Duodenal mucosa (tissue), 2 donors: ENCODE data around the gene KRT80.

Source experiments
- H3K27ac ChIP-seq: one replicate; pipeline ENCODE4 v1.7.0; 2013; ENCODE audit warnings: low read depth, low read length
- H3K27me3 ChIP-seq, 2 donors: one replicate each; pipeline ENCODE4 v1.7.0; 2013; ENCODE audit warnings: low read length in 2 of 2, control low read depth in 1 of 2; ENCODE audit not compliant: insufficient read depth in 2 of 2, control insufficient read depth in 1 of 2
- H3K36me3 ChIP-seq, 2 donors: one replicate each; pipeline ENCODE4 v1.7.0; 2013; ENCODE audit warnings: low read length in 2 of 2, control low read depth in 1 of 2; ENCODE audit not compliant: insufficient read depth in 2 of 2, control insufficient read depth in 1 of 2
- H3K4me1 ChIP-seq, 2 donors: one replicate each; pipeline ENCODE4 v1.7.0; 2013; ENCODE audit warnings: low read length in 2 of 2, control low read depth in 1 of 2; ENCODE audit not compliant: insufficient read depth in 2 of 2, control insufficient read depth in 1 of 2
- H3K4me3 ChIP-seq, 2 donors: one replicate each; pipeline ENCODE4 v1.7.0; 2013; ENCODE audit warnings: low read length in 2 of 2, low read depth in 1 of 2
- H3K9ac ChIP-seq, 2 donors: one replicate each; pipeline ENCODE4 v1.7.0; 2013; ENCODE audit warnings: low read length in 2 of 2, low read depth in 1 of 2
- H3K9me3 ChIP-seq, 2 donors: one replicate each; pipeline ENCODE4 v1.7.0; 2013; ENCODE audit warnings: low read length in 2 of 2, control low read depth in 1 of 2; ENCODE audit not compliant: control insufficient read depth in 1 of 2

Gene KRT80

DNA sequence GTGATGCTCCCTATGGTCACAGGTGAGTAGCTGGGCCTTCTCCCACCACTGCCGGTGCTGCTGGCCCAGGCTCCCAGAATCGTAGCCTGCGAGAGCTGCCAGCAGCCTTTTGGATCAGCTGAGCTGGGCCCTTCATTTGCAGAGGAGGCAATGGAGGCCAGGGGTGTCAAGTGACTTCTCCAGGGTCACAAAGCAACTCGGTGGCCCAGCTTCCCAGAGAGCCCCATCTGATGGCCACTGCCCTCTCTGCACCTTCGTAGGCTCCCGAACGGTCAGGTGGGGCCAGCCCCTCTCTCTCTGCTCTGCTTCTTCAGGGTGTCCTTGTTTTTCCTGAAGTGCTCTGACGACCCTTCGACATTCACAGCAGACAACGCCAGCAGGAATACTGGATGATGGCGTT lies 4.6 kb downstream of the KRT80 start:
- Histone ChIP-seq H3K9ac (no peak overlapping the region), H3K9me3 (no peaks in the 10 kb centered on the region), H3K27ac (no peak overlapping the region), H3K27me3 (peaks cover 0 to 5% of the 10 kb centered on the region in 2 donors), H3K4me3 (no peak overlapping the region), H3K4me1 (peaks cover 8 to 21% of the 10 kb centered on the region in 2 donors), H3K36me3 (no peaks in the 10 kb centered on the region)

DNA sequence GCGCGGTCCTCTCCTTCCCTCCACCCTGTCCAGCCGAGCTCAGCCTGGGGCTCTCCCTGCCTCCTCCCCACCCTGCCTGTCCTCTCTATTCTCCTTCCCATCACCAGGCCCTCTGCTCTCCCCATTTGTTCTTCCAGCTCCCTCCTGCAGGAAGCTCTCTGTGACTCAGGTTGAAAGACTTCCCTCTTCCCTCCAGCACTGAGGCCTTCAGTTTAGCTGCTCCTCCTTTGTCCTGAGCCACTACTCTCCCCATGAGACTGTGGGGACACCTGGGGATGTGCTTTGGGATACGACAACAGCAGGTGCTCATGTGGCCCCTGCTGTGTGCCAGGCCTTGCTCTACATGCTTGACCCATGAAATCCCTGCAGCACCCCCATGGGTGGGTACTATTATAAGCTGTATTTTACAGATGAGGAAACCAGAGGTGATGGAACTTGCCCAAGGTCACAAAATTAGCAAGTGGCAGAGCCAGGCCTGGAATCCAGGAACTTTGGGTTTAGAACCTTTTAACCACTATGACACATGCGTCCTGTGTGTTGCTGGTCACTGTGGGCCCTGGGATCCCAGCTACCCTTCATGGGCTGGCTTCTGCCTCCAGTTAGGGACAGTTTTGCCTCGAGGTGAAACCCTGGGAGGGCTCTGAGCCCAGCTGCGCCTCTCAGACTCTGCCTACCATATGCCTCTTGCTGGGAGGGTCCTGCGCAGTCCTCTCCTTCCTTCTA lies 5.5 kb downstream of the KRT80 start:
- H3K27me3 ChIP-seq = peaks cover 0 to 5% of the 10 kb centered on the region in 2 donors
- H3K9ac ChIP-seq = no peak overlapping the region
- no peak overlapping the region for H3K4me3 ChIP-seq
- H3K36me3 ChIP-seq = no peaks in the 10 kb centered on the region
- no peaks in the 10 kb centered on the region for H3K9me3 ChIP-seq
- H3K27ac ChIP-seq = no peak overlapping the region
- H3K4me1 ChIP-seq = peaks cover 0 to 14% of the 10 kb centered on the region in 2 donors

DNA sequence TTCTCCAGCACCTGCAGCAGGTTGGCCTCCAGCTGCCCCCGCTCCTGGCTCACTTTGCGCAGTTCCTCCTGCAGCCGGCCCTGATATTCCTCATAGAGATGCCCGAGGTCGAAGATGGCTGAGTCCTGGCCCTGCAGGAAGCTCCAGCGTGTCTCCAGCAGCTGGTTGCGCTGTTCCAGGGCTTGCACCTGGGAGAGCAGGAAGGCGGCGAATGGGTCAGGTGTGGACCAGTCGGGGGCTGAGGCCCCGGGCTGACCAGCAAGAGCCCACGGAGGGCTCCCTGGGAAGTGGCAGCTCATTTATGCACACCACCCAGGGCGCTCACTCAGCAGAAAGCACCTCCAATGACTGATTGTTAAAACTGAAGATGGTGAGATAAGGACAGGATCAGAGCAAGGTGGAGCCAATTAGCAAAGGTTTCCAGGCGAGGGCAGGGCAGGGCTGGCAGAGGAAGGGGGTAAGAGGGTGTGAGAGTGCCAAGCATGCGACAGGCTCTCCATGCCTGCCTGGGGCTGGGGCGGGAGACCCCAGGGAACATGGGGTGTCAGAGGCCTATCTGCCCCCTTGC lies 6.3 kb downstream of the KRT80 start:
- H3K9ac ChIP-seq = no peak overlapping the region
- no peak overlapping the region for H3K4me3 ChIP-seq
- H3K27me3 ChIP-seq = no peaks in the 10 kb centered on the region
- H3K27ac ChIP-seq = no peak overlapping the region
- peaks cover 0 to 10% of the 10 kb centered on the region in 2 donors for H3K4me1 ChIP-seq
- no peaks in the 10 kb centered on the region for H3K9me3 ChIP-seq
- H3K36me3 ChIP-seq = no peaks in the 10 kb centered on the region

DNA sequence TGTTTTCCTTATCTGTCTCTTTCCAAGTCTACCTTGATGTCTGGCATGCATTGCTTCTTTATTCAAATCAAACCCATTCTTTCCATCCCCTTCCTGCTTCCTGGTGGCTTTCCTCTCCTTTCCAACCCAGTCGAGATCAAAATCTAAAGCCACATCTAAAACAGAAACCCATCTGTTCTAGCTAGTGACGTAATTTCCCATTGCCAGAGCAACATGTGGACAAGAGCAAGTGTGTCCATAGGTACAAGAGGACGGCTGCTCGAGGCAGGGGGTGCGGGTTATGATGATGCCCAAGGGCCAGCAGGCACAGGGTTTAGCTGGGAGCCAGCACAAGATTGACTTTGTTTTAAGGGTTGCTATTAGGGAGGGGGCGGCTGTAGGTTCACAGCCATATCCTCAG lies 7.0 kb downstream of the KRT80 start:
- H3K9me3 ChIP-seq = no peaks in the 10 kb centered on the region
- no peak overlapping the region for H3K4me3 ChIP-seq
- H3K27ac ChIP-seq = no peak overlapping the region
- no peak overlapping the region for H3K9ac ChIP-seq
- H3K27me3 ChIP-seq = no peaks in the 10 kb centered on the region
- peaks cover 0 to 10% of the 10 kb centered on the region in 2 donors for H3K4me1 ChIP-seq
- no peaks in the 10 kb centered on the region for H3K36me3 ChIP-seq

DNA sequence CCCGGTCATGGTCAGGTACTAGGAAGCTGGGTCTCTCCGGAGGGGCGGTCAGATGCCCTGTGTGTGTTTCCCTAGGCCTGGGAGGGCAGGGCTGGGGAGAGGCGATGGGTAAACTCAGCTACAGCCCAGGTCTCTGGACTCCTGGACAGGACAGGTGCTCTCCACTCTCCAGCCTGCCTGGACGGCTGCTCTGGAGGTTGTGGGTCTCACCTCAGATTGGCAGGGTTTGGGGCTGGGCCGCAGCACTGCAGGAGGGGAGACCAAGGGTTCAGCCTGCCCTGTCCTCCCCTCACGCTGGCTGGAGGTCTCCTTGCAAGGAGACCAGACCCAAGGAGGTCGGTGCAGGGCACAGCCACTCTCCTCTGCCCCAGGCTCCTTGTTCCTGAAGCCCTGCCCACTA lies 7.8 kb downstream of the KRT80 start:
- no peaks in the 10 kb centered on the region for H3K9me3 ChIP-seq
- no peak overlapping the region for H3K9ac ChIP-seq
- no peaks in the 10 kb centered on the region for H3K36me3 ChIP-seq
- H3K4me3 ChIP-seq = no peak overlapping the region
- no peak overlapping the region for H3K27ac ChIP-seq
- H3K4me1 ChIP-seq = peaks cover 0 to 10% of the 10 kb centered on the region in 2 donors
- no peaks in the 10 kb centered on the region for H3K27me3 ChIP-seq

DNA sequence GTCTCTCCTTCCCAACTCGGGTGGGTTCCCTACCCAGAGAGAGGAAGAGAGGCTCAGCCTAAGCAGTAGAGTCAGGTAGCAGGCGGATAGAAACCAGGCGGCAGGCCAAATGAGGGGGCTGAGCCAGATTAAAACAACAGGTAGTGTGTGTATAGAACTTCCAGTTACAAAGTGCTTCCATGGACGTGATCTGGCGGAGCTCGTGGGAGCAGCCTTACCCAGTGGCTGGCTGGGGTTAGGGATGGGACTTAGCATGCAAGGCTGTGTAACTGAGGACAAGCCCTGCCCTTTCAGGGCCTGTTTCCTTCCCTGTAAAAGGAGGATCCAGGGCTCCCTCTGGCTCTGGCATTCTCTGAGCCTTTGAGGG lies 8.3 kb downstream of the KRT80 start:
- Histone ChIP-seq H3K27ac (no peak overlapping the region), H3K4me3 (no peak overlapping the region), H3K9me3 (no peaks in the 10 kb centered on the region), H3K4me1 (peaks cover 0 to 10% of the 10 kb centered on the region in 2 donors), H3K9ac (no peak overlapping the region), H3K27me3 (no peaks in the 10 kb centered on the region), H3K36me3 (no peaks in the 10 kb centered on the region)

DNA sequence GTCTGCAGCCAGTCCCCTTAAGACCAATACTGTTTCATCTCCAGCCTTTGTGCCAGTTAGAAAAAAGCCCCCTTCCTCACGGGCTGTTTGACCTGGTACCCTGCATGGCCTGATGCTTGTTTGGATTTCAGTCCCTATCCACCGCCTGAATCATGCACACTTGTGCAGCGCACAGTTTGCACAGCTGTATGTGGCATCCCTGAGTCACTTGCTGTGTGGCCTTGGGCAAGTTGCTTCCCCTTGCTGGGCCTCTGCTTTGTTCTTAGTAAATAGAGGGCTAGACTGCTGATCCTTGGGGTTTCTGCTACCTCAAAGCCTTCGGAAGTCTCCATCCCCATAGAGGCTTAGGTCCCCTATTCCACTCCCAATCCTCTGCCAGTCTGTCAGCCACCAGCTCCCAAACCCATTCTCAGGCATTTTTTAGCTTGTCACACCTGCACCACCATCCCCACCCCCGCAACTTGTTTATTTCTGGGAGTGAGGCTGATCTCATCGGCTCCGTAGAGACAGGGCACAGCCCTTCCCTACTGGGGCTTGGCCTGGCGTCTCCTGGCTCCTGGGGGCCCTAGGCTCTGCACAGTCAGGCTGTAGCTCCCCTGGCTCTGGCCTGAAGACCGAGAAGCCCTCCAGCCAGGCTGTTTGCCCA lies 8.8 kb downstream of the KRT80 start:
- H3K9ac ChIP-seq = no peak overlapping the region

DNA sequence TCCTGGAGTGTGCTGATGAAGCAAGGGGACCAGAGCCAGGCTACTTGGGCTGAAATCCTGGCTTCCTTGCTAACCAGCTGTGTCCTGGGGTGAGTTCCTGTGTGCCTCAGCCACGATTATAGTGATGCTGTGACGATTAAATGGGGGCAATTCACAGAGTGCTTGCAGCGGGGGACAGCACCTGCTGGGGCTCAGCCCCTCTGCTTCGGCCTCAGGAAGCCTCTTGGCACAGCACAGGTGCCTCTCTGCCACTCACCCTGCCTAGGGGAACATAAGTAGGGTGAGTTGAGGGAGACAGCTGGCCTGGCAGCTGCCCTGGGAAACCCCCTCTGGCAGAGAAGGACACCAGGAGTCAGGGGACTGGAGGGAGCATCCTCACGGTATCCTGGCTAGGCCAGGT lies 9.4 kb downstream of the KRT80 start:
- Histone ChIP-seq H3K4me3 (no peak overlapping the region), H3K36me3 (no peaks in the 10 kb centered on the region), H3K27ac (no peak overlapping the region), H3K27me3 (no peaks in the 10 kb centered on the region), H3K9me3 (no peaks in the 10 kb centered on the region), H3K9ac (no peak overlapping the region), H3K4me1 (peaks cover 0 to 10% of the 10 kb centered on the region in 2 donors)

More for the DNA sequence above, 8.8 kb downstream of the KRT80 start:
- H3K9me3 ChIP-seq = no peaks in the 10 kb centered on the region
- H3K4me1 ChIP-seq = peaks cover 0 to 10% of the 10 kb centered on the region in 2 donors
- H3K27me3 ChIP-seq = no peaks in the 10 kb centered on the region
- no peak overlapping the region for H3K27ac ChIP-seq
- H3K36me3 ChIP-seq = no peaks in the 10 kb centered on the region
- no peak overlapping the region for H3K4me3 ChIP-seq

DNA sequence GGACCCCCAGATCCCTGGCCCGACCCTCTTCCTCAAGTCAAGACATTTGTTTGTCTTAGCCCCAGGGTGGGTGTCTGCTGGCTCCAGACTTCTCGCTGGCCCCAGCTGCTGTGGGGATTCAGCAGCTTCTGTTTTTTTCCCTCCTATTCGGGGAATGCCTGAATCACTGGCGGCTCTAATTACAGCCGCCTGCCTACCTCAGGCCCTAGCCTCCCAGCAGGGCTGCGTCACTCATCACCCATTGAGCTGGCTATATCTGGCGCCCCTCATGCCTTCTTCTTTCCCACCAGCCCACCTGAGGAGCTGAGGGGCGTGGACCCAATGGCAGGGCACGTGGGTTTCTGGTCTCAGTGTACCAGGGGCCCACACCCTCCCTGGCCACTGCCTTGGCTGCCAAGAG lies 10.1 kb downstream of the KRT80 start:
- Histone ChIP-seq H3K36me3 (no peaks in the 10 kb centered on the region), H3K4me1 (peaks cover 0 to 10% of the 10 kb centered on the region in 2 donors), H3K4me3 (no peak overlapping the region), H3K27me3 (no peaks in the 10 kb centered on the region), H3K27ac (no peak overlapping the region), H3K9ac (no peak overlapping the region), H3K9me3 (no peaks in the 10 kb centered on the region)

DNA sequence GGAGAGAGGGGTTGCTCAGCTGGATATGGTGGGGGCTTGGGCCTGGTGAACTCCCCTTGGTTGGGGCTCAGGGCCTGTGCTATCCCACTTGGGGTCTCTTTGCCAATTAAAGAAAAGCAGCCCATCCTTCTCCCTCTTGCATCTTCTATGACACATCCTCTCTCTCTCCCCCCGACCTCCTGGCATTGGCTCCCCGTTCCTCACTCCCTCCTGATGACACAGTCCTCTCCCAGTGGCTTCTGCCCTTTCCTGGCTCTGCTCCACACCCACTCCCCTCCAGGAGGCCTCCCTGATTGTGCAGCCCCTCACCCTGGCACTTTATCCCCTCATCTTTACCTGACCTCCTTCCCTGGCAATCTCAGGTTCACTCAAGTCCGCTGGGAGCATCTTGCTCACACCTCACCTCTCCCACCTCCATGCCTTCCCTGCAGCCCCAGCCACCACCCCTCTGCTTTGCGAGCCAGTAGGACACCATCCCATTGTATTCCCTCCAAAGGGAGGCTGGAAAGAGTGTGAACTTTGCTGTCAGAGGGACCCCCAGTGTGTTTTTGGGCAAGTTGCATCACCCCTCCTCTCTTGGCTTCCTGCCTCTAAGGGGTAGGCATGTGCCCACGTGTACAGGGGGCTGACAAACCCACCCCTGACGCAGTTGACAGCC lies 10.7 kb downstream of the KRT80 start:
- Histone ChIP-seq H3K27me3 (no peaks in the 10 kb centered on the region), H3K4me3 (no peak overlapping the region), H3K27ac (no peak overlapping the region), H3K9me3 (no peaks in the 10 kb centered on the region), H3K4me1 (peaks cover 0 to 7% of the 10 kb centered on the region in 2 donors), H3K36me3 (no peaks in the 10 kb centered on the region), H3K9ac (no peak overlapping the region)
